ENCODE results near the gene SORBS1.

Gene SORBS1

DNA sequence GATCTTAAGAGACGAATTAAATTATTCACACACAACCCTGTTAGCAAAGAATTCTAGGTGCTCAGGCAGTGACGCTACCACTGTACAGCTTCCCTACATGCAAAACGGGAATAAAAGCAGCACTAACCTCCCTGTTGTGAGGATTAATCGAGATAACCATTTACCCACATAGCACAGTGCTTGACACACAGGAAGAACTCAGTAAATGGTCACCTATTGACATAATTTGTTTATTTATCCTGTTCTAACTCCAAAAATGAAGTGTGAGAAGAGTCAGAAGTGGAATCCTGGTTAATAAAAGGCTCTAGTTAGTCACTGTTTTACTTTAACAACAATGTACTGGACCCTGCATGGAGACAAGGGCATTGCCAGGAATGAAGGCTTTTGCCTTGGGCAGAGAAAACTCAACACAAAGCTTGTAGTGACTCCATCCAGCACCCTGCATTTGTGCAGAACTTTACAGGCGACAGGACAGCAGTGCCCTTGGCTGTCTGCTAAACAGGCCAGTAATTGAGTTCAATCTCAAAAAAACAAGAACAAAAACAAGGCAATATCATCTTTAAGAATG lies 103.8 kb downstream of the SORBS1 start:
- Histone ChIP-seq H3K27ac (ENCODE audit: low read depth in 2 of 2, low read length in 2 of 2) (no peak overlapping the region), H3K9ac (ENCODE audit: low read depth in 1 of 2, low read length in 2 of 2) (no peak overlapping the region)

DNA sequence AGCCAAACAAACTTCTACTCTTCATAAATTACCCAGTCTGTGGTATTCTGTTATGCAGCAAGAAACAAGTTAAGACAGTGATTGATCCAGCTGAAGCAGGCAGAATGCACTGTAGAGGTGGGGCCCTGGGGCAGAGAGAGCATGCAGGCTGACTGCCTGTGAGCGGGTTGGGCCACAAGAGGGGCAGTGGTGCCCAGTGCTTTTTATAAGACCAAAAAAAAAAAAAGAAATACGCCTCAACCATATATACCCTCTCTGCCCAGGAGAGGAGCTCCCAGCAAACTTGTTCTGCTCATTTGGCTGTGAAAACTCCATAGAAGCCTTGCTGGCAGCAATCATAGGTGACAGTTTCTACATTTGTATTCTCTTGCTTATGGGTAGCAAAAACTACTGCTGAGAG lies 104.7 kb downstream of the SORBS1 start:
- no peak overlapping the region for H3K27ac ChIP-seq (ENCODE audit: low read depth in 2 of 2, low read length in 2 of 2)
- H3K9ac ChIP-seq (ENCODE audit: low read depth in 1 of 2, low read length in 2 of 2), result no peak overlapping the region
- no peaks in the 10 kb centered on the region for H3K36me3 ChIP-seq (ENCODE audit: control insufficient read depth in 2 of 2, insufficient read depth in 2 of 2, low read length in 2 of 2)

More for the DNA sequence above, 103.8 kb downstream of the SORBS1 start:
- Histone ChIP-seq H3K36me3 (ENCODE audit: control insufficient read depth in 2 of 2, insufficient read depth in 2 of 2, low read length in 2 of 2) (no peaks in the 10 kb centered on the region), H3K4me1 (ENCODE audit: control insufficient read depth in 2 of 2, insufficient read depth in 2 of 2, low read length in 2 of 2) (no peaks in the 10 kb centered on the region), H3K4me3 (ENCODE audit: low read length in 2 of 2) (no peak overlapping the region), H3K9me3 (ENCODE audit: control insufficient read depth in 2 of 2, low read length in 2 of 2) (no peaks in the 10 kb centered on the region), H3K27me3 (ENCODE audit: control insufficient read depth in 2 of 2, insufficient read depth in 2 of 2, low read length in 2 of 2) (no peaks in the 10 kb centered on the region)

DNA sequence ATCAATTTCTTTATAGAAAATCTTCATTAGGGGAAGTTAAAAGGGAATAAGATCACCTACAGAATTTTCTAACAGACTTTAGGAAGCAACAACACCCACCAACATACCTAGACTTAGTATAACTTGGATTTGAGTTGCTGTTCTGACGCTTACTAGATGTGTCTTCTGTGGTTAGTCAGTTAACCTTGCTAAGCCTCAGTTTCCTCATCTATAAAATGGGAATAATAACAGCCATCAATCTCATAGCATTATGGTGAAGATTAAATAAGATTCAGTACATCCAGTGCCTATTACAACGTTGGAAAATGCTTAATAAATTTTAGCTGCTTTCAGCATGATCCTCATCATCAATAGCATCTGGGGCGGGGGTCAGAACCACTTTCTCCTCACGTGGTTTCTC lies 106.2 kb downstream of the SORBS1 start:
- no peaks in the 10 kb centered on the region for H3K4me1 ChIP-seq (ENCODE audit: control insufficient read depth in 2 of 2, insufficient read depth in 2 of 2, low read length in 2 of 2)
- H3K27me3 ChIP-seq (ENCODE audit: control insufficient read depth in 2 of 2, insufficient read depth in 2 of 2, low read length in 2 of 2), result no peaks in the 10 kb centered on the region
- no peaks in the 10 kb centered on the region for H3K36me3 ChIP-seq (ENCODE audit: control insufficient read depth in 2 of 2, insufficient read depth in 2 of 2, low read length in 2 of 2)
- no peak overlapping the region for H3K27ac ChIP-seq (ENCODE audit: low read depth in 2 of 2, low read length in 2 of 2)
- no peak overlapping the region for H3K9ac ChIP-seq (ENCODE audit: low read depth in 1 of 2, low read length in 2 of 2)
- no peaks in the 10 kb centered on the region for H3K9me3 ChIP-seq (ENCODE audit: control insufficient read depth in 2 of 2, low read length in 2 of 2)
- H3K4me3 ChIP-seq (ENCODE audit: low read length in 2 of 2), result no peak overlapping the region

More for the DNA sequence above, 104.7 kb downstream of the SORBS1 start:
- Histone ChIP-seq H3K4me3 (ENCODE audit: low read length in 2 of 2) (no peak overlapping the region), H3K4me1 (ENCODE audit: control insufficient read depth in 2 of 2, insufficient read depth in 2 of 2, low read length in 2 of 2) (no peaks in the 10 kb centered on the region), H3K9me3 (ENCODE audit: control insufficient read depth in 2 of 2, low read length in 2 of 2) (no peaks in the 10 kb centered on the region), H3K27me3 (ENCODE audit: control insufficient read depth in 2 of 2, insufficient read depth in 2 of 2, low read length in 2 of 2) (no peaks in the 10 kb centered on the region)

DNA sequence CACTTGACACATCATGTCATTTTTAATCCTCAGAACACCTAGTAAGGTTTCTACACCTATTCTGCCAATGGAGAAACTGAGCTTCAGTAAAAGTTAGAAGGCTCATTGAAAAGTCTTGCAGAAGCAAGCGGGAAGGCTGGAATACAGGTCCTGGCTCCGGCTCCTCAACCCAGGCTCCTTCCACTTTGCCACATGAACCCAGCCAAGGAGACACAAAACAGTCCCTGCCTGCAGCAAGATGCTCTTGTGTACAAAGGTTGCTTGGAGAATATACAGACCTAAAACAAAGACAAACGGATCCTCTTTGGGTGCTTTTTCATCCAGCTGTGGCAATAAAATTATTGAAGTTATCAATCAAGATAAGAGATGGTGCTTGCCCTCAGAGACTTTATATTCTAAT lies 106.8 kb downstream of the SORBS1 start:
- H3K27me3 ChIP-seq (ENCODE audit: control insufficient read depth in 2 of 2, insufficient read depth in 2 of 2, low read length in 2 of 2), result no peaks in the 10 kb centered on the region
- H3K9me3 ChIP-seq (ENCODE audit: control insufficient read depth in 2 of 2, low read length in 2 of 2), result no peaks in the 10 kb centered on the region
- H3K4me1 ChIP-seq (ENCODE audit: control insufficient read depth in 2 of 2, insufficient read depth in 2 of 2, low read length in 2 of 2), result no peaks in the 10 kb centered on the region
- H3K27ac ChIP-seq (ENCODE audit: low read depth in 2 of 2, low read length in 2 of 2), result no peak overlapping the region
- no peaks in the 10 kb centered on the region for H3K36me3 ChIP-seq (ENCODE audit: control insufficient read depth in 2 of 2, insufficient read depth in 2 of 2, low read length in 2 of 2)
- H3K4me3 ChIP-seq (ENCODE audit: low read length in 2 of 2), result no peak overlapping the region
- no peak overlapping the region for H3K9ac ChIP-seq (ENCODE audit: low read depth in 1 of 2, low read length in 2 of 2)

DNA sequence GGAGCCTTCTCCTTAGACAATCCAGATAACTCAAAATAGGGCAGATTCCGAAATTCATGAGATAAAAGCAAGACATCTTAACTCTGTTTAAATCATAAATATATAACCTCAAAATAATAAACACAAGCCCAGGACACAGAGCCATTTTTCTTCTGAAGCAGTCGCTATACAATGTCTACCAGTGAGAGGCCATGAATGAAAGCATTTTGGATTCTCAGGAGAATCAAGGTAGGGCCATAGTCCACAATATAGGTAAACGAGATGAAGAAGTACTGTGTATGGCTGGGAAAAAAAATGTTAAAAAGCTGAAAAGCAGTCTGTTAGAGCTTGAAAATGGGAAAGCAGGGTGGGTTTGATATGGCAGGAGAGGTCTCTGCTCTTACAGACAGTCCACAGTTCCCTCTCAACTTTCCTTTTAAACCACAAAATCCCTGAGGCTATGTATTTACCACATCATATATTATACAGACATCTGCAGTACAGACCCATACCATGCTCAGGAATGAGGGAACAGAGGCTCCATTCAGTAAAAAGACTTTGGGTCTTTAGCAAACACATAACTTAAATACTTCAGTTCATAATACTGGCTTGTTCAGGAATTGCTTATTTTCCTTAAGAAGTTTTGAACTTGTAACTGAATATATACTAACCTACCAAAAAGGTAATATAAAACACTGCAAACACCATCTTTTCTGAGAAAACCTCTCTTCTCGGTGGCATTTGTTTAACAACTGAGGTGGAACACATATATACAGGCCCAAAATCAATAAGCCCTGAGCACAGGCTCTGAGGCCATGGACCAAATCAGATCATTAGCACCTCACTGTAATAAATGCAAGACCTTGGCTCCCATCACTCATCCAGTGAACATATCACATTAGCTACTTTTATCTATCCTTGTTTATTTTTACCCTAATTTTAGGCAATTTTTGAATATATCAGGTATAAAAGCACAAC lies 109.3 kb downstream of the SORBS1 start:
- H3K9ac ChIP-seq (ENCODE audit: low read depth in 1 of 2, low read length in 2 of 2), result no peak overlapping the region
- H3K27me3 ChIP-seq (ENCODE audit: control insufficient read depth in 2 of 2, insufficient read depth in 2 of 2, low read length in 2 of 2), result no peaks in the 10 kb centered on the region
- H3K4me3 ChIP-seq (ENCODE audit: low read length in 2 of 2), result no peak overlapping the region
- H3K36me3 ChIP-seq (ENCODE audit: control insufficient read depth in 2 of 2, insufficient read depth in 2 of 2, low read length in 2 of 2), result no peaks in the 10 kb centered on the region
- peak overlapping the region in 1 of 2 donors; percentile 13 for H3K27ac ChIP-seq (ENCODE audit: low read depth in 2 of 2, low read length in 2 of 2)
- no peaks in the 10 kb centered on the region for H3K4me1 ChIP-seq (ENCODE audit: control insufficient read depth in 2 of 2, insufficient read depth in 2 of 2, low read length in 2 of 2)
- H3K9me3 ChIP-seq (ENCODE audit: control insufficient read depth in 2 of 2, low read length in 2 of 2), result no peaks in the 10 kb centered on the region

DNA sequence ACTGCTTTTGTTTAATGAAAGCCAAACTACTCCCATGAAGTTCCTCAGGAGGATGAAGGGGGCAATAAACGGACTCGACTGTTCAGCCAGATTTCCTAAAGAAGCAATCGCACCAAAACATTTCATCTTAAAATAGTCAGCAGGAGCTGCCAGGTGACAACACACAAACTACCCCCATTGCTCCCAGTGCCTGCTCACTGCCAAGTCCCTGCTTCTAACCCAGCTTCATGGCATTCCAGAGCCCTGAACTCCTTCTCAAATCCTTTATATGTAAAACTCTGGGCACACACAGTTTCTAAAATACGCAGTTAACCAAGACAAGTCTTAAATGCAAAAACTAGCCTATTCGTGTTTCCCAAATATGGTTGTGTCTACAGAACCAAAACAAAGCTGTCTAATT lies 110.0 kb downstream of the SORBS1 start:
- Histone ChIP-seq H3K27me3 (ENCODE audit: control insufficient read depth in 2 of 2, insufficient read depth in 2 of 2, low read length in 2 of 2) (no peaks in the 10 kb centered on the region), H3K4me1 (ENCODE audit: control insufficient read depth in 2 of 2, insufficient read depth in 2 of 2, low read length in 2 of 2) (peaks cover 0 to under 1% of the 10 kb centered on the region in 2 donors), H3K4me3 (ENCODE audit: low read length in 2 of 2) (no peak overlapping the region), H3K27ac (ENCODE audit: low read depth in 2 of 2, low read length in 2 of 2) (peak overlapping the region in 1 of 2 donors; percentile 21), H3K9me3 (ENCODE audit: control insufficient read depth in 2 of 2, low read length in 2 of 2) (no peaks in the 10 kb centered on the region), H3K36me3 (ENCODE audit: control insufficient read depth in 2 of 2, insufficient read depth in 2 of 2, low read length in 2 of 2) (no peaks in the 10 kb centered on the region), H3K9ac (ENCODE audit: low read depth in 1 of 2, low read length in 2 of 2) (no peak overlapping the region)

DNA sequence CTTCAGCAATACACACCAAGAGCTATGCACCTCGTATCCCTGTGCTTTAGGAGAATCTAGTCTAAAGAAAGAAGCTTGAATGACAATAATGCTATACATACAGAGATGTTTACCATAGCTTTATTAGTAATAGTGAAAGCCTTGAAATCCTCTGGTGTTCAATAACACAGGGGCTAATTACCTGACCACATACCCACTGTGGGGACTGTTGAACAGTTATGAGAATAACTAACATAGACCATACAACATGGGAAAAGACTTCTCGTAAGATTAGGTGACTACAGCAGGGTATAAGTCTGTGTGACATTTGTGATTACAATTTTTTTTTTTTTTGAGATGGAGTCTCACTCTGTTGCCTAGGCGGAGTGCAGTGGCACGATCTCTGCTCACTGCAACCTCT lies 111.0 kb downstream of the SORBS1 start:
- no peak overlapping the region for H3K27ac ChIP-seq (ENCODE audit: low read depth in 2 of 2, low read length in 2 of 2)
- no peaks in the 10 kb centered on the region for H3K27me3 ChIP-seq (ENCODE audit: control insufficient read depth in 2 of 2, insufficient read depth in 2 of 2, low read length in 2 of 2)
- no peak overlapping the region for H3K4me3 ChIP-seq (ENCODE audit: low read length in 2 of 2)

DNA sequence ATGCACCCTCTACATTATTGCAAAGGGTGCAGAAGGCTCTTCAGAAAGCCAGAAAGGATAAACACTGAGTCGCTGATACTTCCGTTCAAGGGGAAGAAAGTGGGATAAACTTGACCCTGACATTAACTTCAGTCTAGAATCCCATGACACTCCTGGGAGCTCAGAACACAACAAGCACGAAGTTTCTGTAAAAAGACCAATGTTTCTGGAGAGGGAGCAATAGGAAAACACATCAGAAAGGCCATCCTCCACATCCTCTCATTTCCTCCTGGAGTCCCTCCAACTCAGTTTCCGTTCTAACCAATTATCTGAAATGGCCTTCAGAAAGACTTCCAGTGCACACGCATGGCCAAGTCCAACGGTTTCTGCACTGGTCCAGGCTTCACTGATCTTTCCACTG lies 113.5 kb downstream of the SORBS1 start:
- Histone ChIP-seq H3K9ac (ENCODE audit: low read depth in 1 of 2, low read length in 2 of 2) (no peak overlapping the region), H3K9me3 (ENCODE audit: control insufficient read depth in 2 of 2, low read length in 2 of 2) (no peaks in the 10 kb centered on the region), H3K27me3 (ENCODE audit: control insufficient read depth in 2 of 2, insufficient read depth in 2 of 2, low read length in 2 of 2) (no peaks in the 10 kb centered on the region), H3K4me1 (ENCODE audit: control insufficient read depth in 2 of 2, insufficient read depth in 2 of 2, low read length in 2 of 2) (peaks cover 0 to 13% of the 10 kb centered on the region in 2 donors), H3K4me3 (ENCODE audit: low read length in 2 of 2) (no peak overlapping the region), H3K27ac (ENCODE audit: low read depth in 2 of 2, low read length in 2 of 2) (no peak overlapping the region), H3K36me3 (ENCODE audit: control insufficient read depth in 2 of 2, insufficient read depth in 2 of 2, low read length in 2 of 2) (no peaks in the 10 kb centered on the region)

More for the DNA sequence above, 111.0 kb downstream of the SORBS1 start:
- Histone ChIP-seq H3K36me3 (ENCODE audit: control insufficient read depth in 2 of 2, insufficient read depth in 2 of 2, low read length in 2 of 2) (no peaks in the 10 kb centered on the region), H3K9me3 (ENCODE audit: control insufficient read depth in 2 of 2, low read length in 2 of 2) (no peaks in the 10 kb centered on the region), H3K4me1 (ENCODE audit: control insufficient read depth in 2 of 2, insufficient read depth in 2 of 2, low read length in 2 of 2) (peaks cover 0 to 8% of the 10 kb centered on the region in 2 donors), H3K9ac (ENCODE audit: low read depth in 1 of 2, low read length in 2 of 2) (no peak overlapping the region)

DNA sequence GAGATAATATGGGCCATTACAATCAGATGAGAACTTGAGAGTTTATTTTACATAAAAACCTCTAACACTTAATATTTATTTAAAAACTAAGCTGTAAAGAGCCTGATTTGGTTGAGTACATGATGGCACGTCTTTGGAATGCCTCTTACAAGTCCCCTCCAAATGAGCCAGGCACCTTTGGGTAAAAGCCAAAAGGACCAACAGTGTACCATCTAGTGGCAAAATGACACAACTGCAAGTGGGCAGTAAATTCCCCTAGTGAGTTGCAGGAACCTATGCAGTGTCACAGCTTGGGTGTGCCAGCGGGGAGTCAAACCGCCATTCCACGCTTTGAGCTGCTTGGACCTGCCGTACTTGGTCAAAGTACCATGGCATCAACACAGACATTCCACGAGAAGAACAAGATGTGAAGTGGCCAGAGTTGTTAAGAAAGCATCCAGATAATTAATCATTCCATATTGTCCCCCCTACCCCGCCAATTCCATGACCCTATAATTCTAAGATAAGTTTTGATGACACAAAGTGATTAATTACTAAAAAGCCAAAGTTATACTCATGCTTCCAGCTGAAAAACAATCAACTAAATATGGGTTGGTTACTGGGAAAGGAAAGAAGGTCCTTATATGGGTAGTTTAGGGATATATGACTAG lies 115.2 kb downstream of the SORBS1 start:
- no peak overlapping the region for H3K9ac ChIP-seq (ENCODE audit: low read depth in 1 of 2, low read length in 2 of 2)
- H3K27ac ChIP-seq (ENCODE audit: low read depth in 2 of 2, low read length in 2 of 2), result peak overlapping the region; percentile 45 to 53
- H3K4me1 ChIP-seq (ENCODE audit: control insufficient read depth in 2 of 2, insufficient read depth in 2 of 2, low read length in 2 of 2), result peaks cover 0 to 13% of the 10 kb centered on the region in 2 donors
- H3K36me3 ChIP-seq (ENCODE audit: control insufficient read depth in 2 of 2, insufficient read depth in 2 of 2, low read length in 2 of 2), result no peaks in the 10 kb centered on the region
- no peaks in the 10 kb centered on the region for H3K9me3 ChIP-seq (ENCODE audit: control insufficient read depth in 2 of 2, low read length in 2 of 2)
- no peaks in the 10 kb centered on the region for H3K27me3 ChIP-seq (ENCODE audit: control insufficient read depth in 2 of 2, insufficient read depth in 2 of 2, low read length in 2 of 2)
- no peak overlapping the region for H3K4me3 ChIP-seq (ENCODE audit: low read length in 2 of 2)

Data from mucosa of rectum (tissue), 2 donors.